ENCODE results near the gene SYNGR2.
A peak's percentile ranks its signal among the peaks of the same experiment; 100 is the strongest.

Gene SYNGR2

GRCh38 chr17:78208486-78208885 lies 40.1 kb downstream of the SYNGR2 start:
- no peak for DNase-seq

- DNase-seq: no peak
Measured at GRCh38 chr17:78210111-78210510, 41.7 kb downstream of the SYNGR2 start.

GRCh38 chr17:78211032-78211431 lies 42.7 kb downstream of the SYNGR2 start:
- DNase-seq: no peak

GRCh38 chr17:78214016-78214705 lies 45.8 kb downstream of the SYNGR2 start, which contains the start of gene BIRC5:
TSS of gene BIRC5 (plus strand) at chr17:78214253. CDS start at chr17:78214317, 64 bp downstream.
- DNase-seq: peak; percentile 69 to 80

GRCh38 chr17:78214706-78215061 lies 46.3 kb downstream of the SYNGR2 start:
- no peak for DNase-seq

- DNase-seq: no peak
Measured at GRCh38 chr17:78219396-78220150, 51.2 kb downstream of the SYNGR2 start.

Data from bone marrow (tissue), 2 donors.